Prostate gland (tissue), 2 donors: Measurements from ENCODE around the gene ADAM29.

Experiments
- POLR2A ChIP-seq: fragments of 450-650 bp; IDR thresholded peaks from one replicate; pipeline ENCODE4 v1.6.1; 2016; ENCODE audit warnings: antibody characterized with exemption, mild to moderate bottlenecking
- TF ChIP-seq, protein P1 (sequence below), 4 experiments: fragments of 200-600 bp in 2 of 4; fragments of 450-650 bp in 2 of 4; sonication (generic) in 2 of 4; IDR thresholded peaks; 1 replicate in 3 of 4; 2 replicates in 1 of 4; pipeline ENCODE4 v1.5.1; 2016 to 2019; ENCODE audit warnings: antibody characterized with exemption in 4 of 4, mild to moderate bottlenecking in 2 of 4, moderate library complexity in 2 of 4

DNA sequence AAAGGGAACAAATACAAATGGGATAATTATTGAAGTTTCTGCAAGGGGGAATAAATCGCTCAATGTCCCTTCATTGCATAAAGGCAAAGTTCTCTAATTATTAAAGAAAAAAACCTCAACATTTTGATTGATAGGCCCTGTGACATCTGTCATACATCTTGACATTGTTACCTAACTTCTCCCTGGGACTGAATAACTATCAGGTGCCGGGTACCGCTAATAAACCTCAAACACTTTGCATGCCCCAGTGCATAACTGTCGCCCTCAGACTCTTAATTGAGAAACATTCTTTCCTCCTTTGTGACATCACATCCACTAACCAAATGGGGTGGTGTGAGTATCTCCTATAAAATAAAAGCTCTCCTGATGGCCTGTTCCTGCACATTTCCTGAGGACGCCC lies at the start of gene ADAM29:
- TF ChIP-seq, protein P1, sequence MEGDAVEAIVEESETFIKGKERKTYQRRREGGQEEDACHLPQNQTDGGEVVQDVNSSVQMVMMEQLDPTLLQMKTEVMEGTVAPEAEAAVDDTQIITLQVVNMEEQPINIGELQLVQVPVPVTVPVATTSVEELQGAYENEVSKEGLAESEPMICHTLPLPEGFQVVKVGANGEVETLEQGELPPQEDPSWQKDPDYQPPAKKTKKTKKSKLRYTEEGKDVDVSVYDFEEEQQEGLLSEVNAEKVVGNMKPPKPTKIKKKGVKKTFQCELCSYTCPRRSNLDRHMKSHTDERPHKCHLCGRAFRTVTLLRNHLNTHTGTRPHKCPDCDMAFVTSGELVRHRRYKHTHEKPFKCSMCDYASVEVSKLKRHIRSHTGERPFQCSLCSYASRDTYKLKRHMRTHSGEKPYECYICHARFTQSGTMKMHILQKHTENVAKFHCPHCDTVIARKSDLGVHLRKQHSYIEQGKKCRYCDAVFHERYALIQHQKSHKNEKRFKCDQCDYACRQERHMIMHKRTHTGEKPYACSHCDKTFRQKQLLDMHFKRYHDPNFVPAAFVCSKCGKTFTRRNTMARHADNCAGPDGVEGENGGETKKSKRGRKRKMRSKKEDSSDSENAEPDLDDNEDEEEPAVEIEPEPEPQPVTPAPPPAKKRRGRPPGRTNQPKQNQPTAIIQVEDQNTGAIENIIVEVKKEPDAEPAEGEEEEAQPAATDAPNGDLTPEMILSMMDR (IDR thresholded peaks at IDR 0.05): no peak
- TF ChIP-seq POLR2A: no peak
